GM10266 (cell line): Measurements from ENCODE around the gene GBGT1.

Source experiments
- DNase-seq: peaks from one replicate; pipeline ENCODE4 v3.0.0; 2012; ENCODE audit errors: extremely low spot score
- TF ChIP-seq, protein P1 (sequence below): IDR thresholded peaks from 2 replicates; pipeline ENCODE4 v1.5.1; 2012; ENCODE audit warnings: mild to moderate bottlenecking, low read depth; ENCODE audit not compliant: control insufficient read depth, insufficient read depth; ENCODE audit errors: missing control alignments

The GBGT1 gene

DNA sequence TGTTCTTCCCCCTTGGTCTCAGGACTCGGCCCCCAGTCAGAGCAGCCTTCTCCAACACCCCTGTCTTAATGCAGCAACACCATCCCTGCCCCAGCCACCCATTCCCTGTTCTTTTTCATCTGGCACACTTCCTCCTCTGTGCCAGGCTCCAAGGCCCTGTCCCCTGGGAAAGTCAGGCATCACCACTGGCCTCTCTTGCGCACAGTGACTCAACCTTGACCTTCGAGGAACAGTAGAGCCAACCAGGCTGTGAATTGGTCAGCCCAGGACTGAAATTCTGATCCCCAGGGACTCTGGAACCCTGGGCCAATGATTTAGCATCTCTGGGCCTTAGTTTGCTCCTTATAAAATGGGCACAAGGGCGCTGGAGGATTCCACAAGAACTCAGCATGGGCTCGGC, 32.2 kb downstream of the GBGT1 start:
- DNase-seq = no peak
- TF ChIP-seq, protein P1, sequence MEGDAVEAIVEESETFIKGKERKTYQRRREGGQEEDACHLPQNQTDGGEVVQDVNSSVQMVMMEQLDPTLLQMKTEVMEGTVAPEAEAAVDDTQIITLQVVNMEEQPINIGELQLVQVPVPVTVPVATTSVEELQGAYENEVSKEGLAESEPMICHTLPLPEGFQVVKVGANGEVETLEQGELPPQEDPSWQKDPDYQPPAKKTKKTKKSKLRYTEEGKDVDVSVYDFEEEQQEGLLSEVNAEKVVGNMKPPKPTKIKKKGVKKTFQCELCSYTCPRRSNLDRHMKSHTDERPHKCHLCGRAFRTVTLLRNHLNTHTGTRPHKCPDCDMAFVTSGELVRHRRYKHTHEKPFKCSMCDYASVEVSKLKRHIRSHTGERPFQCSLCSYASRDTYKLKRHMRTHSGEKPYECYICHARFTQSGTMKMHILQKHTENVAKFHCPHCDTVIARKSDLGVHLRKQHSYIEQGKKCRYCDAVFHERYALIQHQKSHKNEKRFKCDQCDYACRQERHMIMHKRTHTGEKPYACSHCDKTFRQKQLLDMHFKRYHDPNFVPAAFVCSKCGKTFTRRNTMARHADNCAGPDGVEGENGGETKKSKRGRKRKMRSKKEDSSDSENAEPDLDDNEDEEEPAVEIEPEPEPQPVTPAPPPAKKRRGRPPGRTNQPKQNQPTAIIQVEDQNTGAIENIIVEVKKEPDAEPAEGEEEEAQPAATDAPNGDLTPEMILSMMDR = no peak

GRCh38 chr9:133130685-133131244, 32.9 kb downstream of the GBGT1 start:
- DNase-seq = peak; percentile 81
- TF ChIP-seq, protein P1 = no peak

GRCh38 chr9:133129001-133129795, 34.5 kb downstream of the GBGT1 start:
- DNase-seq = no peak

DNA sequence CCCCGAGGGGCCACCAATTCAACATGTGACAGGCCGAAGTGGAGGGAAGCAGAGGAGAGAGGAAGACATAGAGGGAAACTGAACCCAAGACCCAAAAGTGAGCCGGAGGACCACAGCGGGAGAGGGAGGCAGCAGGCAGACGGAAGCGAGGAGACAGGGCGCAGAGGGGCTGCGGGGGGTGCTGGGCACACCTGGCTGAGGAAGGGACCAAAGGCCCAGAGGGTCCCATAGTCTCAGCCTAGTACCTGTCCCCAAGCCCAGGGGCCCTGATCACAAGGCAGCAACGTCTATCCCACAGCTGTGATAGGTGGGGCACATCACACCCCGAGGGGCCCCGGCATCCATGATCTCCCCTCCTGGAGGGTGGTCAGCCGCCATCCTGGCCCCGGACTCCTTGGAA, 35.6 kb downstream of the GBGT1 start:
- DNase-seq = no peak
- TF ChIP-seq, protein P1 = no peak

More at GRCh38 chr9:133129001-133129795, 34.5 kb downstream of the GBGT1 start:
- TF ChIP-seq, protein P1 = no peak

GRCh38 chr9:133127340-133127981, 36.3 kb downstream of the GBGT1 start:
- DNase-seq = no peak
- TF ChIP-seq, protein P1 = no peak

DNA sequence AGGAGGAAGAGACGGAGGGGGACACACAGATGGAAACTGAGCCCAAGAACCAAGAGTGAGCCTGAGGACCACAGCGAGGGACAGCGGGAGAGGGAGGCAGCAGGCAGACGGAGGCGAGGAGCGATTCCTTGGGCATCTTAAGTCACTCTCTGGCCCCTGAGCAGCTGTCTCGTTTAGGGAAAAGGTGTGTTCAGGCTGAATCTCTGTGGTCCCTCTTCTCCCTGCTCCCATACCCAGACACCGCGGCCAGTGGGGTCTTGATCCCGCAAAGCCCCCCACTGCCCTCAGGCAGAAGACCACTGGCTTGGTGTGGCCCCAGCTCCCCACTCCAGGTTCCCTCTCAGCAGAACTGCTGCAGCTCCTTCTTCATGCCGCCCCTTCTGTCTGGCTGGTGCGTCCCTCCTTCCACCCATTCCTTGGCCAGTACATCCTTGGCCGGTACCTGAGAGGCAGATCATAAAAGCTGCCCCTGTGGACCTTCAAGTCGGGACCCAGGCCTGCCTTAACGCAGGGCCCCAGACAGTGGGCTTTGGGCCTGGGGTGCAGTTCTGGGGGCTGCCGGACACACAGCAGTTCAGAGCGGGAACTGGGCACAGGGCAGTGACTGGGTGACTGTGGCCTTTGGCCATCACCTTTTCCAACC, 36.9 kb downstream of the GBGT1 start:
- no peak for DNase-seq
- TF ChIP-seq, protein P1 = no peak
